GM23338 (cell line): ENCODE measurements around the gene EYA2. TPM values are rescaled to one million over a fixed set of nuclear protein-coding genes. Genes with fewer than 3 reads are reported as not detected.
A peak's percentile ranks its signal among the peaks of the same experiment; 100 is the strongest.

ENCODE experiments used
- ATAC-seq: fragments of 200-7000 bp; cut with Tn5 transposase; 3 replicates; pipeline ENCODE4 v1.9.1; 2020
- DNase-seq: peaks from one replicate; pipeline ENCODE4 v3.0.0-alpha.2; 2015; ENCODE audit warnings: low spot score
- H2AFZ ChIP-seq: fragments of 200-600 bp; sonication (generic); 2 replicates; pipeline ENCODE4 v1.8.0; 2016; ENCODE audit warnings: antibody characterized with exemption, mild to moderate bottlenecking, moderate library complexity
- H3F3A ChIP-seq: fragments of 200-600 bp; sonication (generic); replicated peaks from 2 replicates; pipeline ENCODE4 v1.8.0; 2017; ENCODE audit warnings: antibody characterized with exemption, mixed run types, low read depth
- H3K27ac ChIP-seq: fragments of 200-600 bp; sonication (generic); 2 replicates; pipeline ENCODE4 v1.6.1; 2016; ENCODE audit warnings: low read depth
- H3K27me3 ChIP-seq: fragments of 200-600 bp; sonication (generic); 2 replicates; pipeline ENCODE4 v1.8.0; 2016; ENCODE audit warnings: mild to moderate bottlenecking, mixed run types, moderate library complexity; ENCODE audit not compliant: insufficient read depth
- H3K36me3 ChIP-seq: fragments of 200-600 bp; sonication (generic); 2 replicates; pipeline ENCODE4 v1.8.0; 2016; ENCODE audit warnings: mild to moderate bottlenecking; ENCODE audit not compliant: insufficient read depth
- H3K4me1 ChIP-seq: fragments of 200-600 bp; sonication (generic); 2 replicates; pipeline ENCODE4 v1.8.0; 2016; ENCODE audit warnings: mild to moderate bottlenecking, moderate library complexity; ENCODE audit not compliant: insufficient read depth
- H3K4me2 ChIP-seq: fragments of 200-600 bp; sonication (generic); 2 replicates; pipeline ENCODE4 v1.7.1; 2017; ENCODE audit warnings: mixed run types
- H3K4me3 ChIP-seq: fragments of 200-600 bp; sonication (generic); 2 replicates; pipeline ENCODE4 v1.6.1; 2016; ENCODE audit warnings: mixed run types
- H3K79me2 ChIP-seq: fragments of 200-600 bp; sonication (generic); replicated peaks from 2 replicates; pipeline ENCODE4 v1.8.0; 2017; ENCODE audit warnings: mild to moderate bottlenecking; ENCODE audit not compliant: insufficient read depth
- H3K9me2 ChIP-seq: fragments of 200-600 bp; sonication (generic); 2 replicates; pipeline ENCODE4 v1.8.0; 2017; ENCODE audit not compliant: insufficient read depth
- H4K20me1 ChIP-seq: fragments of 200-600 bp; sonication (generic); replicated peaks from 2 replicates; pipeline ENCODE4 v1.8.0; 2017; ENCODE audit warnings: mild to moderate bottlenecking; ENCODE audit not compliant: insufficient read depth
- H3K27ac Mint-ChIP-seq: 2 replicates; pipeline ENCODE4 v1.8.0; 2020; ENCODE audit warnings: inconsistent platforms, mild to moderate bottlenecking, moderate library complexity, mixed read lengths
- H3K27me3 Mint-ChIP-seq: 3 replicates; pipeline ENCODE4 v1.8.0; 2022; ENCODE audit warnings: low read depth, mild to moderate bottlenecking, moderate library complexity, mixed read lengths, inconsistent platforms; ENCODE audit not compliant: insufficient read depth, poor library complexity
- H3K36me3 Mint-ChIP-seq: 3 replicates; pipeline ENCODE4 v1.8.0; 2021; ENCODE audit warnings: low read depth, mild to moderate bottlenecking, inconsistent platforms, moderate library complexity, mixed read lengths
- H3K4me1 Mint-ChIP-seq: 3 replicates; pipeline ENCODE4 v1.8.0; 2020; ENCODE audit warnings: mild to moderate bottlenecking, inconsistent platforms, mixed read lengths
- H3K4me3 Mint-ChIP-seq: 3 replicates; pipeline ENCODE4 v1.8.0; 2021; ENCODE audit warnings: moderate library complexity, mild to moderate bottlenecking, inconsistent platforms, mixed read lengths
- H3K9me3 Mint-ChIP-seq: 3 replicates; pipeline ENCODE4 v1.8.0; 2020; ENCODE audit warnings: moderate library complexity, mild to moderate bottlenecking, inconsistent platforms, mixed read lengths
- CREB1 ChIP-seq: fragments of 250-450 bp; sonication (Bioruptor Pico); IDR thresholded peaks from 2 replicates; pipeline ENCODE4 v1.5.0; 2020; ENCODE audit warnings: low read depth, mild to moderate bottlenecking, moderate library complexity
- CTCF ChIP-seq, 2 experiments: fragments of 200-600 bp in 1 of 2; sonication (generic) in 1 of 2; conservative IDR thresholded peaks; 2 replicates each; pipeline versions ENCODE4 v1.5.1 to v1.6.1; 2016 to 2017; ENCODE audit warnings: antibody characterized with exemption in 2 of 2, low read depth in 2 of 2, mild to moderate bottlenecking in 2 of 2, moderate library complexity in 1 of 2
- ETS1 ChIP-seq: IDR thresholded peaks from 2 replicates; pipeline ENCODE4 v1.6.1; 2016; ENCODE audit warnings: antibody characterized with exemption
- EZH2 ChIP-seq: fragments of 200-600 bp; sonication (generic); IDR thresholded peaks from one replicate; pipeline ENCODE4 v1.8.0; 2017; ENCODE audit warnings: antibody characterized with exemption, mild to moderate bottlenecking, low read depth; ENCODE audit not compliant: unreplicated experiment
- EZH2phosphoT487 ChIP-seq: fragments of 200-600 bp; sonication (generic); IDR thresholded peaks from one replicate; pipeline ENCODE4 v1.8.1; 2018; ENCODE audit warnings: antibody characterized with exemption; ENCODE audit not compliant: unreplicated experiment
- JUNB ChIP-seq: IDR thresholded peaks from one replicate; pipeline ENCODE4 v1.6.1; 2016; ENCODE audit warnings: antibody characterized with exemption; ENCODE audit not compliant: unreplicated experiment
- NANOG ChIP-seq: IDR thresholded peaks from 2 replicates; pipeline ENCODE4 v1.6.1; 2016; ENCODE audit warnings: antibody characterized with exemption, borderline replicate concordance
- POLR2AphosphoS5 ChIP-seq: IDR thresholded peaks from 2 replicates; pipeline ENCODE4 v1.6.1; 2016; ENCODE audit warnings: antibody characterized with exemption, low read depth
- REST ChIP-seq: IDR thresholded peaks from one replicate; pipeline ENCODE4 v1.6.1; 2018; ENCODE audit warnings: antibody characterized with exemption; ENCODE audit not compliant: unreplicated experiment
- ZNF114 ChIP-seq: fragments of 250-450 bp; sonication (Bioruptor Pico); IDR thresholded peaks from 2 replicates; pipeline ENCODE4 v1.5.0; 2020; ENCODE audit warnings: mild to moderate bottlenecking, moderate library complexity
- ZNF331 ChIP-seq: fragments of 250-450 bp; sonication (Bioruptor Pico); IDR thresholded peaks from 2 replicates; pipeline ENCODE4 v1.5.0; 2020; ENCODE audit warnings: low read depth, mild to moderate bottlenecking, moderate library complexity
- polyA plus RNA-seq: library from polyadenylated mRNA; unstranded; fragments of >200 nt; fragmentation: Nextera tagmentation; extraction: Ambion mirVana; gene quantifications from 2 replicates; pipeline ENCODE4 v1.2.1, GENCODE V29; 2016
- total RNA-seq: library from RNA; depleted of rRNA; stranded (reverse); fragments of >200 nt; shearing (Covaris generic); gene quantifications from 2 replicates; pipeline ENCODE4 v1.2.3, GENCODE V29; 2014

EYA2 gene
- total and polyA plus RNA-seq, 2 experiments from 2014 or later = 0.50 to 0.56 TPM

GRCh38 chr20:47125508-47125757 is 230.8 kb downstream of the EYA2 start (continued):
- no peak for TF ChIP-seq CTCF (conservative IDR thresholded peaks at IDR 0.05; ENCODE audit: low read depth in 2 of 2)

- H3K36me3 Mint-ChIP-seq = no peaks in the 10 kb centered on the region
- no peak overlapping the region for H3K4me3 ChIP-seq
- H3K27me3 Mint-ChIP-seq = peaks cover 6% of the 10 kb centered on the region
- no peaks in the 10 kb centered on the region for H4K20me1 ChIP-seq
- DNase-seq (peak; percentile 41), ATAC-seq (peak; percentile 75)
- H3K79me2 ChIP-seq = no peaks in the 10 kb centered on the region
- no peaks in the 10 kb centered on the region for H3F3A ChIP-seq
- H3K27ac ChIP-seq = no peak overlapping the region
- no peaks in the 10 kb centered on the region for H3K4me1 ChIP-seq
- no peak overlapping the region for H3K4me3 Mint-ChIP-seq
- H3K36me3 ChIP-seq = no peaks in the 10 kb centered on the region
- H3K4me2 ChIP-seq = no peak overlapping the region
- H3K27ac Mint-ChIP-seq = peak overlapping the region; percentile 63; the same call in 1 of the 2 replicates
- no peaks in the 10 kb centered on the region for H3K9me3 Mint-ChIP-seq
- H2AFZ ChIP-seq = peak overlapping the region; percentile 43
- H3K9me2 ChIP-seq = no peaks in the 10 kb centered on the region; the same call in 1 of the 2 replicates
- peaks cover 5% of the 10 kb centered on the region for H3K4me1 Mint-ChIP-seq
- no peaks in the 10 kb centered on the region for H3K27me3 ChIP-seq
- TF ChIP-seq ZNF114 = no peak
- TF ChIP-seq JUNB = no peak
- TF ChIP-seq EZH2 = no peak
- TF ChIP-seq CTCF (conservative IDR thresholded peaks at IDR 0.05; ENCODE audit: low read depth in 2 of 2) = no peak
- TF ChIP-seq CREB1 (CRISPR knock-in tag) = no peak
- no peak for TF ChIP-seq NANOG
- TF ChIP-seq ETS1 = no peak
- no peak for TF ChIP-seq POLR2AphosphoS5
- no peak for TF ChIP-seq EZH2phosphoT487
- TF ChIP-seq REST = no peak
- no peak for TF ChIP-seq ZNF331 (CRISPR knock-in tag)
Measured at GRCh38 chr20:47125758-47126591, 231.3 kb downstream of the EYA2 start.
